NCI-H2196 treated with DMSO at 0.1 percent for 48 hours (cell line): ENCODE results near the gene SLC38A10.

Experiments used
- DNase-seq: peaks from one replicate; lab custom pipeline; 2025; ENCODE audit not compliant: unreplicated experiment; lab: John Stamatoyannopoulos, UW

SLC38A10 gene

GRCh38 chr17:81258292-81258691 is 36.8 kb downstream of the SLC38A10 start:
- no peak for DNase-seq

GRCh38 chr17:81257533-81257932 is 37.6 kb downstream of the SLC38A10 start:
- no peak for DNase-seq

- DNase-seq, result no peak
Measured at GRCh38 chr17:81256616-81257015, 38.5 kb downstream of the SLC38A10 start.

GRCh38 chr17:81254955-81255717 is 40.0 kb downstream of the SLC38A10 start:
- DNase-seq, result peak; percentile 97

- peak; percentile 22 for DNase-seq
Measured at GRCh38 chr17:81253358-81254131, 41.6 kb downstream of the SLC38A10 start.

- DNase-seq, result no peak
Measured at GRCh38 chr17:81252987-81253329, 42.1 kb downstream of the SLC38A10 start.

GRCh38 chr17:81252326-81252986 is 42.7 kb downstream of the SLC38A10 start:
- no peak for DNase-seq

GRCh38 chr17:81251709-81252301 is 43.3 kb downstream of the SLC38A10 start:
- peak; percentile 77 for DNase-seq

- DNase-seq, result peak; percentile 93
Measured at GRCh38 chr17:81251094-81251708, 43.9 kb downstream of the SLC38A10 start.

- peak; percentile 57 for DNase-seq
Measured at GRCh38 chr17:81250286-81251093, 44.6 kb downstream of the SLC38A10 start.

GRCh38 chr17:81249223-81250040 is 45.7 kb downstream of the SLC38A10 start:
- DNase-seq, result peak; percentile 14

GRCh38 chr17:81248649-81249048 is 46.5 kb downstream of the SLC38A10 start:
- no peak for DNase-seq

GRCh38 chr17:81247339-81247990 is 47.6 kb downstream of the SLC38A10 start:
- no peak for DNase-seq

GRCh38 chr17:81246679-81247338 is 48.3 kb downstream of the SLC38A10 start:
- DNase-seq, result no peak

GRCh38 chr17:81246343-81246670 is 48.8 kb downstream of the SLC38A10 start:
- no peak for DNase-seq

GRCh38 chr17:81245665-81246342 is 49.3 kb downstream of the SLC38A10 start:
- no peak for DNase-seq

GRCh38 chr17:81245024-81245664 is 50.0 kb downstream of the SLC38A10 start:
- DNase-seq, result no peak
